Ovary (tissue), 3 donors: Measurements from ENCODE around the gene SEMA4D.

ENCODE experiments used
- CTCF ChIP-seq, 3 donors: fragments of 450-650 bp in 2 of 3; fragments of 200-600 bp in 1 of 3; IDR thresholded peaks; one replicate each; pipeline versions ENCODE4 v1.5.1 to v1.8.0; 2016 to 2022; ENCODE audit warnings: antibody characterized with exemption in 3 of 3, mild to moderate bottlenecking in 1 of 3
- POLR2A ChIP-seq: fragments of 450-650 bp; IDR thresholded peaks from one replicate; pipeline ENCODE4 v1.6.1; 2017; ENCODE audit warnings: antibody characterized with exemption, mild to moderate bottlenecking, moderate library complexity
- donor health status: DM: no; HTN: no; CAD: no.

DNA sequence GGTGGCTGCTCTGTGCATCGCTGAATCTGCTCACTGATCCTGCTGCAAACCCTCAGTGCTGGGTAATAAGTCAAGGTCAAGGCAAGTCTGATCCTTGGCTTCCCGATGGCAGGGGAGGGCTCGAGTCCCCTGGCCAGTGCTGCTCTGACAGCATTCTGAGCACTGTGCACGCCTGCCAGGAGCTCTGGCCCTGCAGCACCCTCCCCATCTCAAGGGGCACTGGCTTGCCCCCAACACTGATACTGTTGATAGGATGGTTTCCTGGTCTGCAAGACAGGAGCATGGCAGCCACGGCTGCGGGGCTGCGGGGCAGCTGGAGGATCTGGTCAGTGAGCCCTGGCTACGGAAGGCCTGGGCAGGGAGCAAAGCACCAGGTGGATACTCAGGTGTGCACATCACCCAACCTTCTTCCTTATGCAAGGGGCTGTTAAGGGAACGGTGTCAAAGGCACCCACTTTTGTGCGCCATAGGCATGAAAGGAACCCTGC is 107.8 kb downstream of the SEMA4D start:
- TF ChIP-seq CTCF (IDR thresholded peaks at IDR 0.05) (no peak), POLR2A (no peak)
